HG02981 (cell line): ENCODE results near the gene HDAC9.

Experiments used
- ATAC-seq: cut with Tn5 transposase; IDR thresholded peaks from one replicate; pipeline ENCODE4 v1.9.1; 2021; ENCODE audit warnings: mild to moderate bottlenecking, moderate library complexity; ENCODE audit not compliant: unreplicated experiment

HDAC9 gene

GRCh38 chr7:18580950-18581349 is 85.4 kb downstream of the HDAC9 start:
- ATAC-seq: no peak

- no peak for ATAC-seq
Measured at GRCh38 chr7:18583305-18583704, 87.8 kb downstream of the HDAC9 start.

- no peak for ATAC-seq
Measured at GRCh38 chr7:18590241-18590640, 94.7 kb downstream of the HDAC9 start.

GRCh38 chr7:18590744-18591340 is 95.3 kb downstream of the HDAC9 start:
- ATAC-seq: no peak

DNA sequence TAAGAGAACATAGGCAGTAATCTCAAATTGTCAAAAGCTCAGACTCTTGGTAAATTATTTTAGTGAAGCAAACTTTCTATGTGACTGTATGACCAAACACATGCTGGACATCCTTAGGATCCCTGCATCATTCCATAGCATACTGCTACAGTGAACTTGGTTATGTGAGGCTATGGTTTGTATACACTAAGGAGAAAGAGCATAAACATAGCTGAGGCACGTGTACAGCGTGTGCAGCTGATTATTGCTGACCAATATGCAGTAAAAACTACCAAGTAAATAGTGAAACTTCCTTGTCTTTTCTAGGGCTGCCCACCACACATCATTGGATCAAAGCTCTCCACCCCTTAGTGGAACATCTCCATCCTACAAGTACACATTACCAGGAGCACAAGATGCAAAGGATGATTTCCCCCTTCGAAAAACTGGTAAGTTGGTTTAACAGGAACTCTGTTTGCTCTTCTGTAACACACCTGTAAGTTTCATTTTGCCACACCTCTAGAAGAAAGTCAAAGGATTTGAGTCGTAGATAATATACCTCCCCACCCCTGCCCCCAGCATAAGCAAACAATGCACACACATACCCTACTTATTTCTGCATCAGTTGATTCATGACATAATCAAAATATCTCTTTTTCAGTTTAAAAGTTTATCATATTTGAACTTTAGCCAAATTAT is 98.2 kb downstream of the HDAC9 start:
- ATAC-seq: no peak

DNA sequence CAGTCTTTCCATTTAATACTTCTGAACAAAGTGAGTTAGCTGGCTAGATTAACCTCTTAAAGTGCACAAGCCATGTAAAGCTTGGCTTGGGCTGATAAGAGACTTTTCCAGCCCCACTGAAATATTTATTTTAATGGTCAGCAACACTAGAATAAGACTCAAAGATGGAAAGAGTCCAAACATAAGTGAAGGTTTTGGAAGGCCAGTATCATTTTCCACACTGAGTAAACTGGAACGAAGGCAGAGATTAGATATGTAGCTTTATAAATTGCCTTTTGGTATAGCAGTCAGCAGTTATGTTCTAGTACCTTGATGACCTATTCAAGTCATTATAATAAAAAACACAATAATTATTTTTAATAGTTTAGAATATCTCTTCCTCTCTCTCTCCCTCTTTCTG is 102.2 kb downstream of the HDAC9 start:
- ATAC-seq: no peak

GRCh38 chr7:18607025-18607424 is 111.5 kb downstream of the HDAC9 start:
- no peak for ATAC-seq

GRCh38 chr7:18610331-18610948 is 114.9 kb downstream of the HDAC9 start:
- ATAC-seq: no peak

GRCh38 chr7:18614841-18615240 is 119.3 kb downstream of the HDAC9 start:
- ATAC-seq: no peak

- peak; percentile 53 for ATAC-seq
Measured at GRCh38 chr7:18619311-18619710, 123.8 kb downstream of the HDAC9 start.

DNA sequence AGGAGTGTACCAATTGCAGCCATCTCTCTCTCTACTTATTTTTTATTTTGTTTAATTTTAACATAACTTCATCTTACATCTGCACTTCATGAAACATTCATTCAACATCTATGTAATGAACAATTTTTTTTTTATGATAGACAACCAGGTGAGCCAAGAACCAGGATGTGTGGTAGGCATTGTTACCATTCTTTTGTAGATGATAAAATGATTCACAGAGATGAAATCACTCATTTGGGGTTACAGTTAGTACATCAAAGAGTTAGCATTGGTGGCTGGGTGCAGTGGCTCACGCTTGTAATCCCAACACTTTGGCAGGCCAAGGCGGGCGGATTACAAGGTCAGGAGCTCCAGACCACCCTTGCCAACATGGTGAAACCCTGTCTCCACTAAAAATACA is 127.8 kb downstream of the HDAC9 start:
- ATAC-seq: no peak

- ATAC-seq: no peak
Measured at GRCh38 chr7:18624459-18624858, 128.9 kb downstream of the HDAC9 start.

DNA sequence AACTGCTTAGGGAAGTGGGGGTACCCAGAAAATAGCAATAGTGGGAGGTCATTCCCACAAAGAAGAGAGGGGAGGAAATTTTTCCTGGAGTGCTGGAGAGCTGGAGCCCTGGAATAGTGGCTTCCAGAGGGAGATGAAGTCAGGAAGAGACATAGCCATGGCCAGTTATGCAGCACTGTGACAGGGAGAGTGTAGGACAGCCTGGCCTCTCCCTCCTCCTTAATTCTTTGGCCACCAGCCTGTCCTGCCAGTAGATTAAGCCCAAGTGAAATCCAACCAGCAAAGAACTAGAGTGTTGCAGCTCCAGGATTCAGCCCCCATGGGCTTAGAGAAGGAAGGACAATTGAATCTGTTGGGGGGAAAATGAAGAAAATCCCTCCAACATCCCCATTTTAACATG is 130.5 kb downstream of the HDAC9 start:
- ATAC-seq: no peak

GRCh38 chr7:18626717-18627116 is 131.2 kb downstream of the HDAC9 start:
- ATAC-seq: no peak

GRCh38 chr7:18637516-18637915 is 142.0 kb downstream of the HDAC9 start:
- no peak for ATAC-seq

- ATAC-seq: no peak
Measured at GRCh38 chr7:18638594-18639452, 143.3 kb downstream of the HDAC9 start.

GRCh38 chr7:18639711-18640110 is 144.2 kb downstream of the HDAC9 start:
- no peak for ATAC-seq

DNA sequence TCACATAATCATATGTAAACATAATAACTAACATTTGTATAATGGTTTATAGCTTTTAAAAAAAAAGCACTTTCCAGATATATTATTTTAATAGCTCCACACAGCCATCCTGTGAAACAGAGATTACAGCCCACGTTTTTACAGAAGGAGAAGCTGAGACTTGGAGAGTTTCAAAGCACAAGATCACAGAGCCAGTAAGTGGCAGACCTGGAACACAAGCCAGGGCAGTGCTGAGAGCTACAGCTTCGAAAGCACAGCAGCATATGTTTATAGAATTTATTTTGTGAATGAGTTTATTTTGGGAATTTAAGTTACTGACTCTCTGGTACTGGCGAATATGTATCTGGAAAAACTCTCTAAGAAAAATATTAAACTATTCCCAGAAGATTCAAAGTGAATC is 149.4 kb downstream of the HDAC9 start:
- no peak for ATAC-seq

DNA sequence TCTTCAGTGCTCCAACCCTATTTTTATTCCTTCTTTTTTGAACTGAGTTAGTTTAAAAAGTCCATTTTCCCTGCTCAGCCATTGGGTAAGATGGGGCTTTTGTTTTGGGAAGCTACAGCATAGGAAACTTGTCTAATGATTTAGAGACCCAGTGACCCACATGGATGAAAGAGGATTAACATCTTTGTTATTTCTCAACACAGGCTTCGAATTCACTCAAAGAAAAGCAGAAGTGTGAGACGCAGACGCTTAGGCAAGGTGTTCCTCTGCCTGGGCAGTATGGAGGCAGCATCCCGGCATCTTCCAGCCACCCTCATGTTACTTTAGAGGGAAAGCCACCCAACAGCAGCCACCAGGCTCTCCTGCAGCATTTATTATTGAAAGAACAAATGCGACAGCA is 152.0 kb downstream of the HDAC9 start:
- no peak for ATAC-seq

- ATAC-seq: no peak
Measured at GRCh38 chr7:18648849-18649758, 153.6 kb downstream of the HDAC9 start.
